ENCODE measurements around the gene KRCC1. TPM values are rescaled to one million over a fixed set of nuclear protein-coding genes. Genes with fewer than 3 reads are reported as not detected.
A peak's percentile ranks its signal among the peaks of the same experiment; 100 is the strongest.
"Not testable (repeated sequence)": the region's sequence is repeated elsewhere in the genome, so short reads cannot be mapped to it uniquely, and the experiment has no call there.

The KRCC1 gene
- total RNA-seq, 1 experiment from 2014 or later, result 62.7 TPM

DNA sequence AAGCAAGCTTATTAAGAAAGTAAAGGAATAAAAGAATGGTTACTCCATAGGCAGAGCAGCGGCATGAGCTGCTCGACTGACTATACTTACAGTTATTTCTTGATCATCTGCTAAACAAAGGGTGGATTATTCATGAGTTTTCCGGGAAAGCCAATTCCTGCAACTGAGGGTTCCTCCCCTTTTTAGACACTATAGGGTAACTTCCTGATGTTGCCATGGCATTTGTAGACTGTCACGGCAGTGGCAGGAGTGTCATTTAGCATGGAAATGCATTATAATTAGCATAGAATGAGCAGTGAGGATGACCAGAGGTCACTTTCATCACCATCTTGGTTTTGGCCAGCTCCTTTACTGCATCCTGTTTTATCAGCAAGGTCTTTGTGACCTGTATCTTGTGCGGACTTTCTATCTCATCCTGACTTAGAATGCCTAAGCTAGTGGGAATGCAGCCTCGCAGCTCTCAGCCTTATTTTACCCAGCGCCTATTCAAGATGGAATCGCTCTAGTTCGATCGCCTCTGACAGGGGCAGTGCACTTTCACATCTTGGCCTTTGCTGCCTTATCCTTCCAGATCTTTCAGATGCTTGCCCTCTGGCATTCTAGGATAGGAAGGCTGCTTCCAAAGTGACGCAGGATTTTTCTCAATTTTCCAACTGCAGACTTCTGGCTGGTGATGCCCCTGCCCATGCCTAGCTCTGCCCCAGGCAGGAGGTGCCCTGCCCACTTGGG lies 37.3 kb downstream of the KRCC1 start:
- not testable (repeated sequence) for H3K27ac ChIP-seq; DNase-seq (ENCODE audit: low read depth in 1 of 2, low spot score in 2 of 2); H3K4me1 ChIP-seq (replicated peaks); H3K27me3 ChIP-seq (replicated peaks); H3K9me3 ChIP-seq (replicated peaks); H3K4me3 ChIP-seq; H3K36me3 ChIP-seq

DNA sequence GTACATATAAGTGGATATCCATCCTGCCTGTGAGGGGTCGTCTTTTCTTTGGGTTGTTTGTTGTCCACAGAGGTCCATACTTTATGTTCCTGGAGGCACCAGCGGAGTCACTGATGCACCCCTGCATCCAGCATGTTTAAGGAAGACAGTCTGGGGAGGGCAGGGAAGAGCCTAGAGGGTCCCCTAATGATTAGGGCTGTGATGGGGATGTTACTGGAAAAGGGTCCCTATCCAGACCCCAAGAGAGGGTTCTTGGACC lies 37.9 kb downstream of the KRCC1 start:
- H3K9me3 ChIP-seq (replicated peaks); DNase-seq (ENCODE audit: low read depth in 1 of 2, low spot score in 2 of 2); H3K4me3 ChIP-seq; H3K4me1 ChIP-seq (replicated peaks); H3K27ac ChIP-seq; H3K36me3 ChIP-seq; H3K27me3 ChIP-seq (replicated peaks): not testable (repeated sequence)

DNA sequence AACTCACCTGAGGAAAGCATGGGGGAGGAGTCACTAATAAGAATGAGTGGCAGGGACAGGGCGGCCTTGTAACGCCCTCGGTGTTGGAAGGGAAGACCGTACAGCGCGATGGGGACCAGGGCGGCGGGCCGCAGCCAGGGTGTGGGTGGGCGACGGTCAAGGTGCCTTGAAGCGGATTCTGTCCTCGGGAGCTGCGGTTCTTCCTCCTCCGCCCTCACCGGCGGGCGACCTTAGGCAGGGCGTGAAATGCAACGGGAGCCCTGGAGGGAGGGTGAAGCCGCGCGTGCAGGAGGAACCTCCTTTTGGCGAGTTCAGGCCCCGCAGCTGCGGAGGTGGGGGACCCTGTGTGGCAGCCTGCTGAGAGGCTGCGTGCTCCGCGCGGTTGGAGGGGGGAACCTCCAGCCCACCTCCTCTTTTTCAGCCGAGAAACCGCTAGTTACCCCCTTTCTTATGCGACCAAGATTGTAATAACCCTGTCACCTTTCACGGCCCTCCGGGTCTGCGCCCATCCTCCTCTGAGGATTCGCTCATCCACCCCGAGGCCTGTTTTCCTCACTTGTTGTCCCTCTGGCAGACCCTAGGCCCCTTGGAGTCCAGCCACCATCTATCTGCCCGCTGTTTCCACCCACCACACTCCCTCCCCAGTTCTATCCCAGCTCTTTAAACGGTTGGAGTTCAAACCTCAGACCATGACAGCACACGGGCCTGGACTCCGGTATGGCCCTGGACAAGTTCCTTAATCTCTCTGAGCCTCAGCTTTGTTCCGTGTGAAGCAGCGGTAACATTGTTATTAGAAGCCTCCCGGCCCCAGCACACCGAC lies 38.4 kb downstream of the KRCC1 start:
- Histone ChIP-seq H3K4me3 (peak overlapping the region; percentile 34), H3K27ac (no peak overlapping the region), H3K27me3 (replicated peaks) (peaks cover 5% of the 10 kb centered on the region; the same call in 1 of the 2 replicates), H3K36me3 (no peaks in the 10 kb centered on the region; the same call in 1 of the 2 replicates), H3K4me1 (replicated peaks) (0 out of 2 replicates have a peak, but pooled peaks cover 3% of the 10 kb centered on the region), H3K9me3 (replicated peaks) (no peaks in the 10 kb centered on the region)
- DNase-seq (ENCODE audit: low read depth in 1 of 2, low spot score in 2 of 2), result no peak

DNA sequence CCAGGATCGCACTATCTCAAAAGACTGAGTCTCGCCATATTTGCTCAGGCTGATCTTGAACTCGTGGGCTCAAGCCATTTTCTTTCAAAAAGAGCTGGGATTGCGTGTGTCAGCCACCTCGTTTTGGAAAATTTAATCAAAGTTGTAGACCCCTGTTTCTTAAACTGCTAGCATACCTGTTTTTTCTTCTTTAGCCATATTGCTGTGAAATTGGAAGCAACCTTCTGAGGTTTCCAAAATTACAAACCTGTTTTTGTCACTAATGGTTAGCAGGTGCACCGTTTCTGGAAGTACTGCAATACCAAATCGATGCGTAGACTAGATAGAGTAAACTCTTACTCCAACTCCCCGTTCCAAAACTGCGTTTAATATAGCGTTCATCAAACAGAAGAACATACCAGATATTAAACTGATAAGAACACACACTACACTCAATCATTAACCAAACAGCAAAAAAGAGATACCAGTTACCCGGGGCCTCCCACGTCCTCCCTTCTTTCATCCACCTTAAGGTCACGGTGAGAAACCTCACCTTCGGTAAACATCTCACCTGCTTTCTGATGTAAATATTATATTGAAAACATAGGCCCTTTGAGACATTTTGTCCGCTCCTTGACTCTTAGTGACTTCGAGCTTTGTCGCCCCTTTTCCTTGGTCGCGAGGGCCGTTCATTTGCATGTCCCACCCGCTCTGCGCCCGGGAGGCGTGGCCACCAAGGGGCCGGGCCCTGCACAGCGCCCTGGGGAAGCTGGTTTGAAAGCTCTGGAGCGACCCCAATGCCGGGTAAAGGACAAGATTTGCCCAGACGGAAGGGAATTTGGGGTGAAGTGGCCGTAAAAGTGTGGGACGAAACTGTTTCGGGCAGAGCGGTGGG lies 39.3 kb downstream of the KRCC1 start, which contains the start of gene RNU2-63P:
RNU2-63P (minus strand) TSS at position 462 of the 874 bp plus-strand sequence.
- Histone ChIP-seq H3K36me3 (no peaks in the 10 kb centered on the region; the same call in 1 of the 2 replicates), H3K4me1 (replicated peaks) (0 out of 2 replicates have a peak, but pooled peaks cover 3% of the 10 kb centered on the region), H3K4me3 (peak within 1 kb of the TSS; percentile 34), H3K27ac (peak within 1 kb of the TSS; percentile 91), H3K27me3 (replicated peaks) (peaks cover 5% of the 10 kb centered on the region; the same call in 1 of the 2 replicates), H3K9me3 (replicated peaks) (no peaks in the 10 kb centered on the region)
- DNase-seq (ENCODE audit: low read depth in 1 of 2, low spot score in 2 of 2), result peak; percentile 54 to 76

DNA sequence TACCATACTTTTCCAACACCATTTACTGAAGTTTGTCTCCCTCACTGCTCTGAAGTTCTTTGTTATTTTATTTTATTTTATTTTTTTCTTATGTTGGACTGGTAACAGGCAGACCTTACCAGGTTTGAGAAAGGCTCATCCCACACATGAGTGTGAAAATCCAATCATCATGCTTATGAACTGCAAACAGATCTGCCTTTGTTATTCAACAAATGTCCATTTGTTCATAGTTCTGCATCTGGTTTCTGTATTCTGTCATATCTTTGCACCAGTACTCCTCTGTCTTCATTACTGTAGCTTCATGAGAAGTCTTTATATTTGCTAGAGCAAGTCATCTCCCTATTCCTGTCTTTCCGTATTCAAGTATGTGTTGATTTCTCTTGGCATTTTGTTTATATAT lies 44.6 kb downstream of the KRCC1 start:
- H3K4me1 ChIP-seq (replicated peaks), result no peaks in the 10 kb centered on the region

DNA sequence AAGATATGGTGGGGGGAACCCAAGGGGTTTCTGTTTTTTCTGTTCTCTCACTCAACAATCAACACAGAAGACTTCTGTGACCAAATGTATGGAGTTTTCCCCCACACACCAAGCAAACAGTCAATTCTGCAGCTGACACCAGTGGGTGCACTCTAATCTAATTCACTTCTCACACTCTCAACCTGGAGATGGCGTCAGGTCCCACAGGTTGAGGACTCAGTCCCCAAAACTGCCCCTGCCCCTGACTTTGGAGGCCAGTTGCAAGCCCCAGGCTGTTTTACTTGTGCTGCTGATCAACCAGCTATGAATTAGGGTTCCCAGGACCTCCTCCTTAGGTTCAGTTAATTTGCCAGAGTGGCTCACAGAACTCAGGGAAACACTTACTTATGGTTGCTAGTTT lies 45.4 kb downstream of the KRCC1 start:
- Histone ChIP-seq H3K36me3 (no peaks in the 10 kb centered on the region), H3K9me3 (replicated peaks) (no peaks in the 10 kb centered on the region), H3K27me3 (replicated peaks) (no peaks in the 10 kb centered on the region), H3K27ac (no peak overlapping the region), H3K4me1 (replicated peaks) (no peaks in the 10 kb centered on the region), H3K4me3 (no peak overlapping the region)
- DNase-seq (ENCODE audit: low read depth in 1 of 2, low spot score in 2 of 2), result no peak

More for the DNA sequence above, 44.6 kb downstream of the KRCC1 start:
- Histone ChIP-seq H3K36me3 (no peaks in the 10 kb centered on the region; the same call in 1 of the 2 replicates), H3K27ac (no peak overlapping the region), H3K9me3 (replicated peaks) (no peaks in the 10 kb centered on the region), H3K4me3 (no peak overlapping the region), H3K27me3 (replicated peaks) (peaks cover 1% of the 10 kb centered on the region; the same call in 1 of the 2 replicates)
- DNase-seq (ENCODE audit: low read depth in 1 of 2, low spot score in 2 of 2), result no peak

DNA sequence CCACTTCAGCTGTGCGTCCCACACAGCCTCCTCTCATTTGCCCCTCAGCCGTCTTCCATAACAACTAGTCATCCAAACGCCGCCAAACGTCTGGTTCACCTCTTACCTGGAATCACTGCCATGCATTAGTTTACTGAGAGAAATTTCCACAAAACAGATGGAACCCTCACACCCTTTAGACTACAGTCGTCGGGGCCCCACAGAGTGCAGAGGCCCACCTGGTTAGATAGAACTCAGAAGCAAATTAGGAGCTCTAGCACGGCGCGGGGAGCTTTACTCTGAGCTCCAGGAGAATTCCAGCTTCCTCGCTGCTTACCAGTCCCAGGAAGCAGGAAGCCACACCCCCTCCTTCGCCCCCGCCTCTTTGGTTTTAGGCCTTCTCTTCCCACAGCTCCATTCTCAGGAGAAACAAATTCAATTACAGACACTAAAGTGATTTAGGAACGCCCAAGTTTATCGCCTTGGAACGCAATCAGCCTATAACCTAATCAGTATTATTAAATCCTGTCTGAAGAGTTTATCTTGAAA lies 48.6 kb downstream of the KRCC1 start:
- Histone ChIP-seq H3K4me1 (replicated peaks) (no peaks in the 10 kb centered on the region), H3K27me3 (replicated peaks) (no peaks in the 10 kb centered on the region), H3K27ac (no peak overlapping the region), H3K36me3 (no peaks in the 10 kb centered on the region), H3K4me3 (no peak overlapping the region), H3K9me3 (replicated peaks) (no peaks in the 10 kb centered on the region)
- no peak for DNase-seq (ENCODE audit: low read depth in 1 of 2, low spot score in 2 of 2)

DNA sequence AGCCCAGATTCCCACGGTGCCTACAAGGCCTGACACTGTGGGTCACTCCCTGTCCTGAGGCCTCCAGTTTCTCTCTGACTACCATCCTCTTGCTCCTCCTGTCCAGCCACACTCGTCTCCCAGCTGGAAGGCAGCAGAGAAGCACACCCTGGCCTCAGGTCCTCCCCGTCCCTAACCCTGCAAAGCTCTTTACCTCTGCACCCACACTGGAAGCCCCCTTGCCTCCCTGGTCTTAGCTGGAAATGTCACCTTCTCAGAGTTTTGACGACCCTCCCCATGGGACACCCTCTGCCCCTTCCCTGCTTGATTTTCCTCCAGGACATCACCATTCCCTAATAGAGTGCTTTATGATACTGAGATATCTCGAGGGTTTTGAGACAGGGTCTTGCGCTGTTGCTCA lies 49.8 kb downstream of the KRCC1 start:
- no peaks in the 10 kb centered on the region for H3K27me3 ChIP-seq (replicated peaks)
- no peaks in the 10 kb centered on the region for H3K36me3 ChIP-seq
- no peak overlapping the region for H3K27ac ChIP-seq
- no peaks in the 10 kb centered on the region for H3K4me1 ChIP-seq (replicated peaks)
- H3K9me3 ChIP-seq (replicated peaks), result no peaks in the 10 kb centered on the region
- H3K4me3 ChIP-seq, result no peak overlapping the region
- no peak for DNase-seq (ENCODE audit: low read depth in 1 of 2, low spot score in 2 of 2)

DNA sequence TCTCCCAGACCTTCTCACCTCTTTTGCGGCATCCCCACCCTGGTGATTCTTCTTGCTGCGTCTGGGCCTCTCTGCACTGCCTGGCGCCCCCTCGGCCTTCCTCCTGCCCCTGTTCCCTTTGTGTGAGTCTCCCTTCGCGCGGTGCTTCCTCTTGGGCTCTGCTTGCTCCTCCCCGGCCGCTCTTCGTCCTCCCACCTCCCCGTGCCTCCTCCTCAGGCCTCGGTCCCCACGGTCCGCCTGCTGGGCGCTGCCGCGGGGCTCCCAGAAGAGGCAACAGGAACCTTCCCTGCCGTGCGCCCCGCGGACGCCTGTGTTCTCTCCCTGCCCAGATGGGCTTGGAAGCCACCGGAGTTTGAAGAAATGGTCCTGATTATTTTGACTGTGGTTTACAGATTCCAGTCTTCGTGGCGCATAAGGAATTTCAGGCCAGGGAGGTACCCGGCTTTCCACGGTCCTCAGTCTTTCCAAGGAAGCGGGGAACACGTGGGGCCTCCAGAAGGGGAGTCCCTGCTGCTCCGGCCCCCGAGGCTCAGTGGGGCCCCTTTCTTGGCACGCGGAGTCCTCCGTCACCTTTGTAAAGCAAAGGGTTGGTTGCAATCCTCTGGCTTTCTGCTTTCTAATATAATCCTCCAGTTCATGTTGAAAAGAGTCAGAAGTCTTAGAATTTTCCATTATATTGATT lies 52.4 kb downstream of the KRCC1 start:
- Histone ChIP-seq H3K4me3 (no peak overlapping the region), H3K4me1 (replicated peaks) (no peaks in the 10 kb centered on the region), H3K27ac (no peak overlapping the region), H3K9me3 (replicated peaks) (no peaks in the 10 kb centered on the region), H3K36me3 (no peaks in the 10 kb centered on the region), H3K27me3 (replicated peaks) (no peaks in the 10 kb centered on the region)
- DNase-seq (ENCODE audit: low read depth in 1 of 2, low spot score in 2 of 2), result no peak

DNA sequence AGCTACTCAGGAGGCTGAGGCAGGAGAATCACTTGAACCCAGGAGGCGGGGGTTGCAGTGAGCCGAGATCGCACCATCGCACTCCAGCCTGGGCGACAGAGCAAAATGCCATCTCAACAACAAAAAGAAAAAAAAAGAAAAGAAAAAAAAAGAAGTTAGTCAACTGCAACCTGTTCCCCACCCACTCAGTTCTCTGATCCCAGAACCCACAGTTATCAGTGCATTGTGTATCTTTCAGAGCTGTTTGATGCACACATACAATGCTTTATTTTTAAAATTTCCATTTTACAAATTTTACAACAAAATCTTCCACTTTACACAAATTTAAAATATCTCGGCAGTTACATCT lies 53.2 kb downstream of the KRCC1 start:
- Histone ChIP-seq H3K36me3 (no peaks in the 10 kb centered on the region), H3K27me3 (replicated peaks) (no peaks in the 10 kb centered on the region), H3K9me3 (replicated peaks) (no peaks in the 10 kb centered on the region), H3K27ac (no peak overlapping the region), H3K4me3 (no peak overlapping the region), H3K4me1 (replicated peaks) (no peaks in the 10 kb centered on the region)
- no peak for DNase-seq (ENCODE audit: low read depth in 1 of 2, low spot score in 2 of 2)

DNA sequence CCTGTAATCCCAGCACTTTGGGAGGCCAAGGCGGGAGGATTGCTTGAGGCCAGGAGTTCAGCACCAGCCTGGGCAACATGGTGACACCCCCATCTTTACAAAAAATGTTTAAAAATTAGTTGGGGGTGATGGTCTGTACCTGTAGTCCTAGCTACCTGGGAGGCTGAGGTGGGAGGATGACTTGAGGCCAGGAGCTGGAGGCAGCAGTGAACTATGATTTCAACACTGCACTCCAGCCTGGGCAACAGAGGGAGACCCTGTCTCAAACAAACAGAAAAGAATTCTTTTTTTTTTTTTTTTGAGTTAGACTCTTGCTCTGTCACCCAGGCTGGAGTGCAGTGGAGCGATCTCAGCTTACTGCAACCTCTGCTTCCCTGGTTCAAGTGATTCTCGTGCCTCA lies 55.1 kb downstream of the KRCC1 start:
- H3K4me1 ChIP-seq (replicated peaks); H3K36me3 ChIP-seq; H3K27ac ChIP-seq; H3K27me3 ChIP-seq (replicated peaks); DNase-seq (ENCODE audit: low read depth in 1 of 2, low spot score in 2 of 2); H3K4me3 ChIP-seq; H3K9me3 ChIP-seq (replicated peaks): not testable (repeated sequence)

DNA sequence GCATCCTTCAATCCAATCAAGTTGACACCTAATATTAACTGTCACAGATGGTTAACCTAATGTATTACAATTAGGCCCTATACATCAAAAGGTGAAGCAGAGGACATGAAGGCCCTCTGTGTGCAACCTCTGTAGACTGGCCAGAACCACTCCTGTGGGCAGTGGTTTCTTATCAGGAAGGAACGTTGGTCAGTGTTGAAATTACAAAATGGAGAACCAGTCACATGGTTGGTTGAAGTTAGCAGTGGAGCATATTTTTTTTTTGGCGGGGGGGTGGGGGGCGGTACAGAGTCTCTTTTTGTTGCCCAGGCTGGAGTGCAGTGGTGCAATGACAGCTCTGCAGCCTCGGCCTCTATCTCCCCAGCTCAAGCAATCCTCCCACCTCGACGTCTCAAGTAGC lies 59.0 kb downstream of the KRCC1 start:
- no peaks in the 10 kb centered on the region for H3K36me3 ChIP-seq
- DNase-seq (ENCODE audit: low read depth in 1 of 2, low spot score in 2 of 2), result no peak
- no peaks in the 10 kb centered on the region for H3K9me3 ChIP-seq (replicated peaks)

DNA sequence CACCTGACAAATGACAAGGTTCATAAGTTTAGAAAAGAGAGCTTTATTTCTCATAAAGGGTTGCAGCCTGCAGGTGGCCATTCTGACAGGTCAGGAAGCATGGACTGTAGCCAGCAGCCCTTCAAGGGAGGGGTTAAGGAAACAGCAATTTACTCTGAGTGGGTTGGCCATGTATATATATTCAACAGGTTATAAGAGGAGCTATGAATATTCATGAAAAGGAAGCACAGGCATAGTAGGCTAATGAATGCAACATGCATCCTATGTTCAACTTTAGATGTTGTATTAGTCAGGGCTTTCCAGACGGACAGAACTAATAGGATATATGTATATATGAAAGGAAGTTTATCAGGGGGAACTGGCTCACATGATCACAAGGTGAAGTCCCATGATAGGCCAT lies 59.8 kb downstream of the KRCC1 start:
- H3K27ac ChIP-seq, result no peak overlapping the region
- no peaks in the 10 kb centered on the region for H3K27me3 ChIP-seq (replicated peaks)
- no peaks in the 10 kb centered on the region for H3K36me3 ChIP-seq
- no peaks in the 10 kb centered on the region for H3K4me1 ChIP-seq (replicated peaks)
- H3K9me3 ChIP-seq (replicated peaks), result no peaks in the 10 kb centered on the region
- H3K4me3 ChIP-seq, result no peak overlapping the region
- DNase-seq (ENCODE audit: low read depth in 1 of 2, low spot score in 2 of 2), result no peak

More for the DNA sequence above, 59.0 kb downstream of the KRCC1 start:
- Histone ChIP-seq H3K4me3 (no peak overlapping the region), H3K27ac (no peak overlapping the region), H3K27me3 (replicated peaks) (no peaks in the 10 kb centered on the region), H3K4me1 (replicated peaks) (no peaks in the 10 kb centered on the region)
